COLO829 (cell line): Measurements from ENCODE around the gene SCD.
A peak's percentile ranks its signal among the peaks of the same experiment; 100 is the strongest.

Experiments
- DNase-seq: peaks from one replicate; pipeline ENCODE4 v3.0.0; 2012; ENCODE audit warnings: low spot score

Gene SCD

GRCh38 chr10:100401631-100402328 is 54.7 kb downstream of the SCD start:
- no peak for DNase-seq

- DNase-seq: no peak
Observed at GRCh38 chr10:100403734-100404133, 56.7 kb downstream of the SCD start.

- peak; percentile 55 for DNase-seq
Observed at GRCh38 chr10:100413173-100413572, 66.1 kb downstream of the SCD start.
